Measurements from ENCODE around the gene CAMK1D.

CAMK1D gene

GRCh38 chr10:12757351-12757750 is 408.0 kb downstream of the CAMK1D start:
- TF ChIP-seq, protein P1, sequence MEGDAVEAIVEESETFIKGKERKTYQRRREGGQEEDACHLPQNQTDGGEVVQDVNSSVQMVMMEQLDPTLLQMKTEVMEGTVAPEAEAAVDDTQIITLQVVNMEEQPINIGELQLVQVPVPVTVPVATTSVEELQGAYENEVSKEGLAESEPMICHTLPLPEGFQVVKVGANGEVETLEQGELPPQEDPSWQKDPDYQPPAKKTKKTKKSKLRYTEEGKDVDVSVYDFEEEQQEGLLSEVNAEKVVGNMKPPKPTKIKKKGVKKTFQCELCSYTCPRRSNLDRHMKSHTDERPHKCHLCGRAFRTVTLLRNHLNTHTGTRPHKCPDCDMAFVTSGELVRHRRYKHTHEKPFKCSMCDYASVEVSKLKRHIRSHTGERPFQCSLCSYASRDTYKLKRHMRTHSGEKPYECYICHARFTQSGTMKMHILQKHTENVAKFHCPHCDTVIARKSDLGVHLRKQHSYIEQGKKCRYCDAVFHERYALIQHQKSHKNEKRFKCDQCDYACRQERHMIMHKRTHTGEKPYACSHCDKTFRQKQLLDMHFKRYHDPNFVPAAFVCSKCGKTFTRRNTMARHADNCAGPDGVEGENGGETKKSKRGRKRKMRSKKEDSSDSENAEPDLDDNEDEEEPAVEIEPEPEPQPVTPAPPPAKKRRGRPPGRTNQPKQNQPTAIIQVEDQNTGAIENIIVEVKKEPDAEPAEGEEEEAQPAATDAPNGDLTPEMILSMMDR (IDR thresholded peaks at IDR 0.05; ENCODE audit: low read depth, low read length), result no peak
- DNase-seq (ENCODE audit: extremely low read depth, low read depth), result no peak

GRCh38 chr10:12758271-12758670 is 408.9 kb downstream of the CAMK1D start:
- DNase-seq (ENCODE audit: extremely low read depth, low read depth), result no peak
- TF ChIP-seq, protein P1 (IDR thresholded peaks at IDR 0.05; ENCODE audit: low read depth, low read length), result no peak

- TF ChIP-seq, protein P1 (IDR thresholded peaks at IDR 0.05; ENCODE audit: low read depth, low read length), result no peak
- DNase-seq (ENCODE audit: extremely low read depth, low read depth), result no peak
Observed at GRCh38 chr10:12766223-12766622, 416.9 kb downstream of the CAMK1D start.

GRCh38 chr10:12768156-12769100 is 419.1 kb downstream of the CAMK1D start:
- DNase-seq (ENCODE audit: extremely low read depth, low read depth), result no peak
- TF ChIP-seq, protein P1 (IDR thresholded peaks at IDR 0.05; ENCODE audit: low read depth, low read length), result no peak

DNA sequence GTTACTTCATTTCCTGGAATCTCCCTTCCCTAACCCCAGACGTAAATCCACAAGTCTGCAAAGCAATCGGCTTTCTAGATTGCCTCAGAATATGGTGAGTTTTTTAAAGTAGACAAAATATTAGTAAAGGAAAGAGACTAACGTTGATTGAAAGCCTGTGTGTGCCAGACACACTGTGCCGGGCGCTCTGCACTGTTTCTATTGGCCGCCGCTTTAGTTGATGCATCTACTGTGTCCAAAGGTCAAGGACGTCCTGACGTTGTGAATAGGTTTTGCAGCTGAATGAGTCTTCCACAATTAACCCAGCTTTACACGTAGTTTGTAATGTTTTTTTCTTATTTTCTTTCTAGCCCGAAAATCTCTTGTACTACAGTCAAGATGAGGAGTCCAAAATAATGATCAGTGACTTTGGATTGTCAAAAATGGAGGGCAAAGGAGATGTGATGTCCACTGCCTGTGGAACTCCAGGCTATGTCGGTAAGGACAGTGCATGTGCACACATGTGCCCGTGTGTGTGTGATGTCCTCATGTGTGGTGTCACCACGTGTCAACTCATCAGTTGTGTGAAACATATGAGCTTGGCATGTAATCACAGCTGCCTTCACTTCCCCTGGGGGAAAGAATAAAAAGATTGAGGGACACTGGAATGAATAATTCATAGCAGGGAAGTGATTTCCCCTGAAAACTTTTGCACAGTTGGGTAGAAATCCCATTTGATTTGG is 420.1 kb downstream of the CAMK1D start:
- TF ChIP-seq, protein P1 (IDR thresholded peaks at IDR 0.05; ENCODE audit: low read depth, low read length), result no peak
- DNase-seq (ENCODE audit: extremely low read depth, low read depth), result no peak

DNA sequence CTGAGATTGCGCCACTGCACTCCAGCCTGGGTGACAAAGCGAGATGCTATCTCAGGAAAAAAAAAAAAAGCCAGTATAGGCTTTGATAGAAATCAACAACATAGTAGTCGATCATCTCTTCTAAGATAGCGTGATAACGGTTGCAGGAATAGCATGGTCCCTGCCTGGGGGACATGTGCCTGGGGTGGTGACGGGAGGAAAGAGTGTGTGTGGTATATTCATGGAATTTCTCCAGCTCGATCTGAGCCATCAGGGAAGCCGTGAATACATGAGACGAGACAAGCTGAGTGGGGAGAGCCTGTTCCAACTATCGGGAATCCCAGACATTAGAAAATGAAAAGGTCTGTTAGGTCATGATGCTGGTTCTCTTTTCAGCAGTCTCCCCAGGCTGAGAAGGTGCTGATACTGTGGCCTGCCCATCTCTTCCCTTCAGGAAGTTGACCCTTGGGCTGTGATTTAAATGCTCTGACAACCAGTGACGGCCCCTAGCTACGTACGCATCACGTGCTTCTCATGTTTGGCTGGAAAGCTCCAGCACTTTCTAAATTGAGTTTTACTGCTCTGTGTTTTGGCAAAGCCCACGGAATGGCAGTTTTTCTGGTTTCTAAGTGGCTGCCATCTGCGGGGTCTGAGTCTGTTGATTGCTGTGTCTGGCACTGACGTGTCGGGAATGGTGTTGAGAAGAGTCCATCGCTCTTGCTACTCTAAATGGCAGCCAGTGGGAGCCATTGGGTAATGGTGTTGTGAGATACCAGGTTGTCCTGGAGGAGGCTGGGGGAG is 422.8 kb downstream of the CAMK1D start:
- TF ChIP-seq, protein P1 (IDR thresholded peaks at IDR 0.05; ENCODE audit: low read depth, low read length), result no peak
- no peak for DNase-seq (ENCODE audit: extremely low read depth, low read depth)

Measured in AG09319 (cell line).